PC-9 (cell line): ENCODE data around the gene INPP5A.

Experiments
- EZH2 ChIP-seq: fragments of 200-600 bp; sonication (generic); IDR thresholded peaks from 2 replicates; pipeline ENCODE4 v1.8.0; 2017; ENCODE audit warnings: antibody characterized with exemption, low read depth
- TF ChIP-seq, protein P1 (sequence below): fragments of 200-600 bp; sonication (generic); conservative IDR thresholded peaks from 2 replicates; pipeline ENCODE4 v1.6.1; 2017; ENCODE audit warnings: mixed run types, antibody characterized with exemption, mild to moderate bottlenecking, moderate library complexity

- TF ChIP-seq, protein P1, sequence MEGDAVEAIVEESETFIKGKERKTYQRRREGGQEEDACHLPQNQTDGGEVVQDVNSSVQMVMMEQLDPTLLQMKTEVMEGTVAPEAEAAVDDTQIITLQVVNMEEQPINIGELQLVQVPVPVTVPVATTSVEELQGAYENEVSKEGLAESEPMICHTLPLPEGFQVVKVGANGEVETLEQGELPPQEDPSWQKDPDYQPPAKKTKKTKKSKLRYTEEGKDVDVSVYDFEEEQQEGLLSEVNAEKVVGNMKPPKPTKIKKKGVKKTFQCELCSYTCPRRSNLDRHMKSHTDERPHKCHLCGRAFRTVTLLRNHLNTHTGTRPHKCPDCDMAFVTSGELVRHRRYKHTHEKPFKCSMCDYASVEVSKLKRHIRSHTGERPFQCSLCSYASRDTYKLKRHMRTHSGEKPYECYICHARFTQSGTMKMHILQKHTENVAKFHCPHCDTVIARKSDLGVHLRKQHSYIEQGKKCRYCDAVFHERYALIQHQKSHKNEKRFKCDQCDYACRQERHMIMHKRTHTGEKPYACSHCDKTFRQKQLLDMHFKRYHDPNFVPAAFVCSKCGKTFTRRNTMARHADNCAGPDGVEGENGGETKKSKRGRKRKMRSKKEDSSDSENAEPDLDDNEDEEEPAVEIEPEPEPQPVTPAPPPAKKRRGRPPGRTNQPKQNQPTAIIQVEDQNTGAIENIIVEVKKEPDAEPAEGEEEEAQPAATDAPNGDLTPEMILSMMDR: no peak
- no peak for TF ChIP-seq EZH2
Observed at GRCh38 chr10:132645247-132645530, 107.6 kb downstream of the INPP5A start.
